H1 (cell line): ENCODE data around the gene DUSP10.

Source experiments
- ATF2 ChIP-seq: IDR thresholded peaks from 2 replicates; pipeline ENCODE4 v1.6.1; 2012; ENCODE audit warnings: low read length, inconsistent platforms
- CTCF ChIP-seq, 3 experiments: IDR thresholded peaks; 1 replicate in 2 of 3; 2 replicates in 1 of 3; pipeline versions ENCODE4 v1.5.1 to v1.6.1; 2011; ENCODE audit warnings: low read length in 3 of 3, mild to moderate bottlenecking in 3 of 3, inconsistent platforms in 2 of 3, low read depth in 1 of 3, moderate library complexity in 1 of 3; ENCODE audit not compliant: insufficient read depth in 1 of 3; ENCODE audit errors: control extremely low read depth in 1 of 3
- EZH2 ChIP-seq: fragments of 200-600 bp; sonication (generic); IDR thresholded peaks from 2 replicates; pipeline ENCODE4 v1.7.1; 2012; ENCODE audit warnings: low read depth, mild to moderate bottlenecking, moderate library complexity, low read length, inconsistent platforms; ENCODE audit not compliant: severe bottlenecking
- JUN ChIP-seq: IDR thresholded peaks from 2 replicates; pipeline ENCODE4 v1.6.1; 2011; ENCODE audit warnings: low read depth, mild to moderate bottlenecking, improper control_type of control experiment, low read length
- JUND ChIP-seq: IDR thresholded peaks from 2 replicates; pipeline ENCODE4 v1.6.1; 2011; ENCODE audit warnings: mild to moderate bottlenecking, improper control_type of control experiment, low read length
- KDM1A ChIP-seq: fragments of 200-600, 300-600 bp; sonication (generic); IDR thresholded peaks from 2 replicates; pipeline ENCODE4 v1.7.1; 2016; ENCODE audit warnings: mild to moderate bottlenecking, low read length, borderline replicate concordance
- PHF8 ChIP-seq: fragments of 200-600 bp; sonication (generic); conservative IDR thresholded peaks from 2 replicates; pipeline ENCODE4 v1.7.1; 2012; ENCODE audit warnings: low read depth, mild to moderate bottlenecking, inconsistent platforms, low read length, moderate library complexity
- POLR2A ChIP-seq, 2 experiments: IDR thresholded peaks; 1 replicate in 1 of 2; 2 replicates in 1 of 2; pipeline ENCODE4 v1.6.1; 2011; ENCODE audit warnings: low read depth in 2 of 2, low read length in 2 of 2, mild to moderate bottlenecking in 2 of 2; ENCODE audit errors: control extremely low read depth in 1 of 2
- POLR2AphosphoS5 ChIP-seq: IDR thresholded peaks from 2 replicates; pipeline ENCODE4 v1.6.1; 2011; ENCODE audit warnings: low read depth, low read length
- RNF2 ChIP-seq: fragments of 200-900, 300-1000 bp; sonication (generic); IDR thresholded peaks from 2 replicates; pipeline ENCODE4 v1.7.1; 2016; ENCODE audit warnings: borderline replicate concordance, low read depth, mild to moderate bottlenecking, antibody characterized with exemption, low read length; ENCODE audit not compliant: poor library complexity, severe bottlenecking; ENCODE audit errors: missing control alignments
- SIN3A ChIP-seq, 2 experiments: IDR thresholded peaks in 1 of 2; conservative IDR thresholded peaks in 1 of 2; 2 replicates each; pipeline ENCODE4 v1.6.1; 2011 to 2012; ENCODE audit warnings: low read length in 2 of 2, improper control_type of control experiment in 1 of 2, low read depth in 1 of 2, mild to moderate bottlenecking in 1 of 2
- SUZ12 ChIP-seq: fragments of 200-600 bp; sonication (generic); IDR thresholded peaks from 2 replicates; pipeline ENCODE4 v1.6.1; 2012; ENCODE audit warnings: mild to moderate bottlenecking, inconsistent platforms, low read length, moderate library complexity, mixed read lengths
- TAF7 ChIP-seq: optimal IDR thresholded peaks from 2 replicates; pipeline ENCODE3; 2011; ENCODE audit warnings: low read depth, mild to moderate bottlenecking, inconsistent platforms, low read length, moderate library complexity, borderline replicate concordance
- YY1 ChIP-seq: IDR thresholded peaks from 2 replicates; pipeline ENCODE4 v1.6.1; 2011; ENCODE audit warnings: low read depth, mild to moderate bottlenecking, low read length

- TF ChIP-seq TAF7: no peak
- peak in 1 of 3 experiments; percentile 30; a peak in 1 of 4 replicates for TF ChIP-seq CTCF (IDR thresholded peaks at IDR 0.05; ENCODE audit: control extremely low read depth in 1 of 3, insufficient read depth in 1 of 3, low read depth in 1 of 3, low read length in 3 of 3)
- no peak for TF ChIP-seq KDM1A
- no peak for TF ChIP-seq SIN3A (conservative IDR thresholded peaks at IDR 0.05 in 1 of 2, IDR thresholded peaks at IDR 0.05 in 1 of 2; ENCODE audit: low read depth in 1 of 2, low read length in 2 of 2)
- no peak for TF ChIP-seq SUZ12
- no peak for TF ChIP-seq JUN
- TF ChIP-seq JUND: no peak
- TF ChIP-seq YY1: no peak
- TF ChIP-seq POLR2AphosphoS5: no peak
- no peak for TF ChIP-seq RNF2
- TF ChIP-seq PHF8: no peak
- no peak for TF ChIP-seq POLR2A (IDR thresholded peaks at IDR 0.05; ENCODE audit: control extremely low read depth in 1 of 2, low read depth in 2 of 2, low read length in 2 of 2)
- TF ChIP-seq ATF2: no peak
- TF ChIP-seq EZH2: no peak
Observed at GRCh38 chr1:221664253-221664652, 77.6 kb downstream of the DUSP10 start.
